H1 (cell line): ENCODE data around the gene BRD9.

ENCODE experiments used
- BACH1 ChIP-seq: IDR thresholded peaks from 2 replicates; pipeline ENCODE4 v1.6.1; 2012; ENCODE audit warnings: low read length, improper control_type of control experiment
- CEBPB ChIP-seq: IDR thresholded peaks from 2 replicates; pipeline ENCODE4 v1.6.1; 2012; ENCODE audit warnings: low read depth, low read length
- KDM5A ChIP-seq: fragments of 200-600 bp; IDR thresholded peaks from 2 replicates; pipeline ENCODE4 v1.7.1; 2012; ENCODE audit warnings: mild to moderate bottlenecking, low read length, inconsistent platforms, mixed read lengths
- MAFK ChIP-seq: IDR thresholded peaks from 2 replicates; pipeline ENCODE4 v1.6.1; 2012; ENCODE audit warnings: low read depth, mild to moderate bottlenecking, improper control_type of control experiment, low read length
- POLR2AphosphoS5 ChIP-seq: IDR thresholded peaks from 2 replicates; pipeline ENCODE4 v1.6.1; 2011; ENCODE audit warnings: low read depth, low read length
- TF ChIP-seq, protein P1 (sequence below), 3 experiments: IDR thresholded peaks; 1 replicate in 2 of 3; 2 replicates in 1 of 3; pipeline versions ENCODE4 v1.5.1 to v1.6.1; 2011; ENCODE audit warnings: low read length in 3 of 3, mild to moderate bottlenecking in 3 of 3, inconsistent platforms in 2 of 3, low read depth in 1 of 3, moderate library complexity in 1 of 3; ENCODE audit not compliant: insufficient read depth in 1 of 3; ENCODE audit errors: control extremely low read depth in 1 of 3
- TF ChIP-seq, protein P2 (sequence below): IDR thresholded peaks from 2 replicates; pipeline ENCODE4 v1.6.1; 2011; ENCODE audit warnings: low read length, improper control_type of control experiment

DNA sequence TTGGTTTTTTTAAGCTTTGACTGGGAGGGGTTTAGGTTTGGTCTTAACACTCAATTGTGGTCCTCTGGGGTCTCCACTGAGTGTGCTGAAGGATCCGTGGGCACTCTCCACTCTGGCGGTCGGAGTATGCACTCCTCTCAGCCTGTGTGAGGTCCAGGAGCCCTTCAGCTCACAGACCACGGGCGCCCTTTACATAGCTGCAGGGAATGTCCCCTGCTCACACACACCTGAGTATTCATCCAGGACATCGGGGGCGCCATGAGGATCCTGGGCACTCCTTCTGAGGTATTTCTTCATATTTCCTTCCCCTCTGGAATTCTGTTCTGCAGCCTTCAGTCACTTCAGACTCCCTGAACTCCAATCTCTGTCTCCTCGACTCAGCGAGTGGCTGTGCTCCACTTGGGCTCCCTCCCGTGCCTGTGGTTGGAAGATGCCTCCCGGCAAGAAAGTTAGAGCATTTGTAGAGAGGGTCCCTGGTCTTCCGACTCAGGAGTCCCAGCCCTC, 12.6 kb upstream of the BRD9 start:
- TF ChIP-seq BACH1 (no peak), MAFK (no peak), POLR2AphosphoS5 (no peak), KDM5A (no peak), CEBPB (no peak)
- TF ChIP-seq, protein P1, sequence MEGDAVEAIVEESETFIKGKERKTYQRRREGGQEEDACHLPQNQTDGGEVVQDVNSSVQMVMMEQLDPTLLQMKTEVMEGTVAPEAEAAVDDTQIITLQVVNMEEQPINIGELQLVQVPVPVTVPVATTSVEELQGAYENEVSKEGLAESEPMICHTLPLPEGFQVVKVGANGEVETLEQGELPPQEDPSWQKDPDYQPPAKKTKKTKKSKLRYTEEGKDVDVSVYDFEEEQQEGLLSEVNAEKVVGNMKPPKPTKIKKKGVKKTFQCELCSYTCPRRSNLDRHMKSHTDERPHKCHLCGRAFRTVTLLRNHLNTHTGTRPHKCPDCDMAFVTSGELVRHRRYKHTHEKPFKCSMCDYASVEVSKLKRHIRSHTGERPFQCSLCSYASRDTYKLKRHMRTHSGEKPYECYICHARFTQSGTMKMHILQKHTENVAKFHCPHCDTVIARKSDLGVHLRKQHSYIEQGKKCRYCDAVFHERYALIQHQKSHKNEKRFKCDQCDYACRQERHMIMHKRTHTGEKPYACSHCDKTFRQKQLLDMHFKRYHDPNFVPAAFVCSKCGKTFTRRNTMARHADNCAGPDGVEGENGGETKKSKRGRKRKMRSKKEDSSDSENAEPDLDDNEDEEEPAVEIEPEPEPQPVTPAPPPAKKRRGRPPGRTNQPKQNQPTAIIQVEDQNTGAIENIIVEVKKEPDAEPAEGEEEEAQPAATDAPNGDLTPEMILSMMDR (IDR thresholded peaks at IDR 0.05; ENCODE audit: control extremely low read depth in 1 of 3, insufficient read depth in 1 of 3, low read depth in 1 of 3, low read length in 3 of 3), result no peak
- TF ChIP-seq, protein P2, sequence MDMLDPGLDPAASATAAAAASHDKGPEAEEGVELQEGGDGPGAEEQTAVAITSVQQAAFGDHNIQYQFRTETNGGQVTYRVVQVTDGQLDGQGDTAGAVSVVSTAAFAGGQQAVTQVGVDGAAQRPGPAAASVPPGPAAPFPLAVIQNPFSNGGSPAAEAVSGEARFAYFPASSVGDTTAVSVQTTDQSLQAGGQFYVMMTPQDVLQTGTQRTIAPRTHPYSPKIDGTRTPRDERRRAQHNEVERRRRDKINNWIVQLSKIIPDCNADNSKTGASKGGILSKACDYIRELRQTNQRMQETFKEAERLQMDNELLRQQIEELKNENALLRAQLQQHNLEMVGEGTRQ, result no peak
